Endothelial cell of umbilical vein (primary cell): Measurements from ENCODE around the gene ADARB1. TPM values are rescaled to one million over a fixed set of nuclear protein-coding genes. Genes with fewer than 3 reads are reported as not detected.

Experiments used
- BruUV-seq: library from RNA; stranded (reverse); fragments of 400-500 nt; replicated peaks from 2 replicates; lab custom pipeline; 2021; lab: Mats Ljungman, UMichigan
- CTCF ChIA-PET: fragments of 300-600, 350-600 bp; sonication (Branson Sonifier 250); formaldehyde crosslinking; loops from one replicate; lab custom pipeline; 2021; ENCODE audit warnings: antibody characterized with exemption, inconsistent platforms; lab: Charles Lee
- POLR2A ChIA-PET: fragments of 300-600, 350-600 bp; sonication (Branson Sonifier 250); formaldehyde crosslinking; loops from one replicate; lab custom pipeline; 2021; ENCODE audit warnings: antibody characterized with exemption, inconsistent platforms; lab: Charles Lee
- DNase-seq: peaks from one replicate; pipeline ENCODE4 v3.0.0-alpha.2; 2011; ENCODE audit warnings: low read depth, low spot score
- FAIRE-seq: peaks from 2 replicates; lab custom pipeline; 2011; peaks lifted over from hg19 to GRCh38; lab: Jason Lieb, UNC
- H2AFZ ChIP-seq: 2 replicates; pipeline ENCODE4 v1.6.0; 2012; ENCODE audit warnings: low read depth, low read length, control low read depth, inconsistent platforms
- H3K27ac ChIP-seq: 2 replicates; pipeline ENCODE4 v1.5.1; 2011; ENCODE audit warnings: low read depth, mild to moderate bottlenecking, control low read depth, low read length, moderate library complexity; ENCODE audit not compliant: insufficient read depth
- H3K27me3 ChIP-seq, 2 experiments: 2 replicates each; pipeline versions ENCODE4 v1.6.0 to v1.6.1; 2011; ENCODE audit warnings: low read length in 2 of 2, mixed read lengths in 1 of 2; ENCODE audit not compliant: control insufficient read depth in 2 of 2, insufficient read depth in 2 of 2
- H3K36me3 ChIP-seq, 2 experiments: 2 replicates in 1 of 2; 3 replicates in 1 of 2; pipeline ENCODE4 v1.5.1; 2011; ENCODE audit warnings: low read length in 2 of 2, mild to moderate bottlenecking in 1 of 2, moderate library complexity in 1 of 2; ENCODE audit not compliant: control insufficient read depth in 2 of 2, insufficient read depth in 2 of 2; ENCODE audit errors: extremely low read depth in 1 of 2
- H3K4me1 ChIP-seq: 3 replicates; pipeline ENCODE4 v1.5.1; 2011; ENCODE audit warnings: mild to moderate bottlenecking, low read length; ENCODE audit not compliant: control insufficient read depth, insufficient read depth; ENCODE audit errors: extremely low read depth
- H3K4me2 ChIP-seq: 2 replicates; pipeline ENCODE4 v1.6.1; 2011; ENCODE audit warnings: low read length, control low read depth, mixed read lengths; ENCODE audit not compliant: insufficient read depth
- H3K4me3 ChIP-seq, 3 experiments: fragments of 200-600 bp in 1 of 3; sonication (generic), shearing (Covaris generic) in 1 of 3; replicated peaks in 1 of 3; 2 replicates each; pipeline ENCODE4 v1.5.1; 2011 to 2016; ENCODE audit warnings: control low read depth in 3 of 3, low read length in 3 of 3, mild to moderate bottlenecking in 2 of 3, inconsistent platforms in 1 of 3, low read depth in 1 of 3, moderate library complexity in 1 of 3; ENCODE audit not compliant: insufficient read depth in 1 of 3
- H3K79me2 ChIP-seq: 2 replicates; pipeline ENCODE4 v1.6.0; 2012; ENCODE audit warnings: low read length, inconsistent platforms; ENCODE audit not compliant: control insufficient read depth, insufficient read depth
- H3K9ac ChIP-seq: replicated peaks from 2 replicates; pipeline ENCODE3; 2011; ENCODE audit warnings: low read length, control low read depth; ENCODE audit not compliant: insufficient read depth; ENCODE audit errors: extremely low read depth
- H3K9me1 ChIP-seq: replicated peaks from 3 replicates; pipeline ENCODE4 v1.6.0; 2011; ENCODE audit warnings: mild to moderate bottlenecking, low read length; ENCODE audit not compliant: control insufficient read depth, insufficient read depth; ENCODE audit errors: extremely low read depth
- H3K9me3 ChIP-seq: replicated peaks from 2 replicates; pipeline ENCODE4 v1.5.1; 2012; ENCODE audit warnings: low read length, inconsistent platforms; ENCODE audit not compliant: control insufficient read depth, insufficient read depth
- H4K20me1 ChIP-seq: replicated peaks from 2 replicates; pipeline ENCODE3; 2011; ENCODE audit warnings: mild to moderate bottlenecking, low read length; ENCODE audit not compliant: control insufficient read depth, insufficient read depth; ENCODE audit errors: extremely low read depth
- CTCF ChIP-seq, 2 donors: IDR thresholded peaks; 1 replicate in 1 of 2; 2 replicates in 1 of 2; pipeline ENCODE4 v1.5.1; 2011; ENCODE audit warnings: low read length in 2 of 2, mild to moderate bottlenecking in 2 of 2, moderate library complexity in 2 of 2, control low read depth in 1 of 2, inconsistent platforms in 1 of 2, low read depth in 1 of 2; ENCODE audit not compliant: insufficient read depth in 1 of 2; ENCODE audit errors: extremely low read depth in 1 of 2
- EZH2 ChIP-seq: IDR thresholded peaks from 2 replicates; pipeline ENCODE4 v1.6.1; 2012; ENCODE audit warnings: borderline replicate concordance, low read depth, mild to moderate bottlenecking, moderate library complexity, low read length, inconsistent platforms; ENCODE audit not compliant: severe bottlenecking
- FOS ChIP-seq: IDR thresholded peaks from 2 replicates; pipeline ENCODE4 v1.6.1; 2011; ENCODE audit warnings: mild to moderate bottlenecking, low read length, moderate library complexity, borderline replicate concordance; ENCODE audit not compliant: insufficient read depth
- GATA2 ChIP-seq: IDR thresholded peaks from 2 replicates; pipeline ENCODE4 v1.7.0; 2011; ENCODE audit warnings: low read depth, mild to moderate bottlenecking, moderate library complexity, mixed read lengths, low read length; ENCODE audit not compliant: insufficient read length, insufficient read depth
- JUN ChIP-seq: IDR thresholded peaks from 2 replicates; pipeline ENCODE4 v1.6.1; 2011; ENCODE audit warnings: borderline replicate concordance, low read depth; ENCODE audit not compliant: insufficient read length, insufficient read depth
- MYC ChIP-seq: IDR thresholded peaks from one replicate; pipeline ENCODE4 v1.6.1; 2011; ENCODE audit warnings: mild to moderate bottlenecking, low read depth, low read length
- POLR2A ChIP-seq: IDR thresholded peaks from 2 replicates; pipeline ENCODE4 v1.6.1; 2012; ENCODE audit warnings: low read depth, mild to moderate bottlenecking, control low read depth, low read length
- POLR2AphosphoS5 ChIP-seq: IDR thresholded peaks from 2 replicates; pipeline ENCODE4 v1.6.1; 2012; ENCODE audit warnings: low read depth, mild to moderate bottlenecking, control low read depth, low read length, moderate library complexity; ENCODE audit not compliant: insufficient read depth
- dilution Hi-C: fragments of 300-500 bp; cut with MboI; formaldehyde crosslinking; loops from one replicate; pipeline ENCODE4 v1.15.0; 2019; ENCODE audit warnings: low sequenced_read_pairs; ENCODE audit not compliant: extremely low pct_ligation_motif_present
- intact Hi-C: fragments of 100-400 bp; cut with micrococcal nuclease; formaldehyde crosslinking; loops from one replicate; pipeline ENCODE4 v1.10.0; 2022
- polyA plus RNA-seq, 4 experiments: library from polyadenylated mRNA; depleted of rRNA in 3 of 4; stranded (reverse) in 3 of 4; unstranded in 1 of 4; fragments of >200 nt; gene quantifications; 2 replicates each; pipeline versions ENCODE4 v1.2.1 to v1.2.3, GENCODE V29; 2011 to 2012; ENCODE audit warnings: missing spikeins in 1 of 4
- total RNA-seq: library from RNA; stranded (reverse); gene quantifications from 2 replicates; pipeline ENCODE4 v1.2.3, GENCODE V29; 2021
- TF ChIP-seq, protein P1 (sequence below): IDR thresholded peaks from 2 replicates; pipeline ENCODE4 v1.6.1; 2011; ENCODE audit not compliant: insufficient read depth, insufficient read length

ADARB1 gene
- total and polyA plus RNA-seq, 2 donors (not counting 3 experiments of a cell fraction or from before 2014, with no cell fraction given) = 32.5 to 54.3 TPM

GRCh38 chr21:45078371-45078770 is 4.0 kb downstream of the ADARB1 start:
- H4K20me1 ChIP-seq = no peaks in the 10 kb centered on the region
- DNase-seq (no peak), FAIRE-seq (no peak)
- dilution Hi-C loops (no loop called here), intact Hi-C loops (no loop called here)
- H3K27me3 ChIP-seq = no peaks in the 10 kb centered on the region
- no peak overlapping the region for H3K27ac ChIP-seq
- peaks cover 33% of the 10 kb centered on the region for H3K4me1 ChIP-seq
- TSS peak; percentile 73 for BruUV-seq
- CTCF ChIA-PET = interaction anchor here (1.0 to 6.0 kb wide), 9 partner anchors 13 to 128 kb away, joined by 3 to 67 read pairs (median 6); no protein-coding TSS in a partner anchor
- H3K9me3 ChIP-seq = no peaks in the 10 kb centered on the region
- no peak for TF ChIP-seq POLR2AphosphoS5
- no peak for TF ChIP-seq FOS
- TF ChIP-seq JUN = no peak
- no peak for TF ChIP-seq POLR2A
- TF ChIP-seq GATA2 = no peak
- TF ChIP-seq, protein P1, sequence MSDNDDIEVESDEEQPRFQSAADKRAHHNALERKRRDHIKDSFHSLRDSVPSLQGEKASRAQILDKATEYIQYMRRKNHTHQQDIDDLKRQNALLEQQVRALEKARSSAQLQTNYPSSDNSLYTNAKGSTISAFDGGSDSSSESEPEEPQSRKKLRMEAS = no peak
- no peak for TF ChIP-seq CTCF (IDR thresholded peaks at IDR 0.05; ENCODE audit: extremely low read depth in 1 of 2, insufficient read depth in 1 of 2, low read depth in 1 of 2, low read length in 2 of 2)
- TF ChIP-seq EZH2 = no peak
- TF ChIP-seq MYC = no peak
- H3K79me2 ChIP-seq = peaks cover 49% of the 10 kb centered on the region
- no peak overlapping the region for H2AFZ ChIP-seq
- no peaks in the 10 kb centered on the region for H3K36me3 ChIP-seq
- POLR2A ChIA-PET = no interaction called here
- H3K4me3 ChIP-seq = no peak overlapping the region
- no peak overlapping the region for H3K4me2 ChIP-seq
- H3K9me1 ChIP-seq = no peaks in the 10 kb centered on the region
- H3K9ac ChIP-seq = no peak overlapping the region
